Activated CD8-positive, alpha-beta memory T cell treated with anti-CD3 and anti-CD28 coated beads for 4 hours (primary cell): ENCODE results near the gene TTC5.
"Not testable (repeated sequence)": the region's sequence is repeated elsewhere in the genome, so short reads cannot be mapped to it uniquely, and the experiment has no call there.

Source experiments
- DNase-seq, 2 donors: peaks; one replicate each; pipeline ENCODE4 v3.0.0-alpha.2; 2020; ENCODE audit warnings: low read depth in 2 of 2

TTC5 gene

GRCh38 chr14:20306079-20306423 is 300 bp upstream of the TTC5 start:
- DNase-seq: no peak

- no peak for DNase-seq
Observed at GRCh38 chr14:20302042-20302755, 3.6 kb downstream of the TTC5 start.

- DNase-seq: no peak
Observed at GRCh38 chr14:20295067-20295466, 10.7 kb downstream of the TTC5 start.

GRCh38 chr14:20294636-20295035 is 11.1 kb downstream of the TTC5 start:
- DNase-seq: no peak

- not testable (repeated sequence) for DNase-seq
Observed at GRCh38 chr14:20281998-20282397, 23.8 kb downstream of the TTC5 start.

GRCh38 chr14:20280265-20280664 is 25.5 kb downstream of the TTC5 start:
- not testable (repeated sequence) for DNase-seq

GRCh38 chr14:20278414-20278813 is 27.3 kb downstream of the TTC5 start:
- DNase-seq: no peak

GRCh38 chr14:20277409-20277808 is 28.3 kb downstream of the TTC5 start:
- no peak for DNase-seq

GRCh38 chr14:20274062-20274461 is 31.7 kb downstream of the TTC5 start:
- DNase-seq: no peak

- DNase-seq: not testable (repeated sequence)
Observed at GRCh38 chr14:20264361-20264760, 41.4 kb downstream of the TTC5 start.

GRCh38 chr14:20262642-20263128 is 43.1 kb downstream of the TTC5 start:
- no peak for DNase-seq

GRCh38 chr14:20247646-20248246 is 58.0 kb downstream of the TTC5 start:
- DNase-seq: no peak
